UCSD-AML1 (cell line): ENCODE measurements around the gene GRK2.

ENCODE experiments used
- DNase-seq: peaks from one replicate; lab custom pipeline; 2025; ENCODE audit not compliant: unreplicated experiment; lab: John Stamatoyannopoulos, UW

GRK2 gene

DNA sequence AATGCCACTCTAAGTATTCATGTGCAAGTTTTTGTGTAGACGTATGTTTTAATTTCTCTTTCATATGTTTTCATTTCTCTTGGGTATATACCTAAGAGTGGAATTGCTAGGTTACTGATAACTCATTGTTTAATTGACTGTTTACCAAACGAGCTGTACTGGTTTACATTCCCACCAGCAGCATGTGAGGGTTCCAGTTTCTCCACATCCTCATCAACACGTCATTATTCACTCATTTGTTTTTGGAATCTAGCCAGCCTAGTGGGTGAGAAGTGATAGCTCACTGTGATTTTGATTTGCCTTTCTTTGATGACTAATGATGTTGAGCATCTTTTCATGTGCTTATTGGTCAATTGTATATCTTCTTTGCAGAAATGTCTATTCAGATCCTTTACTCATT, 26.8 kb downstream of the GRK2 start:
- no peak for DNase-seq

- DNase-seq, result no peak
Observed at GRCh38 chr11:67295846-67296245, 29.6 kb downstream of the GRK2 start.

DNA sequence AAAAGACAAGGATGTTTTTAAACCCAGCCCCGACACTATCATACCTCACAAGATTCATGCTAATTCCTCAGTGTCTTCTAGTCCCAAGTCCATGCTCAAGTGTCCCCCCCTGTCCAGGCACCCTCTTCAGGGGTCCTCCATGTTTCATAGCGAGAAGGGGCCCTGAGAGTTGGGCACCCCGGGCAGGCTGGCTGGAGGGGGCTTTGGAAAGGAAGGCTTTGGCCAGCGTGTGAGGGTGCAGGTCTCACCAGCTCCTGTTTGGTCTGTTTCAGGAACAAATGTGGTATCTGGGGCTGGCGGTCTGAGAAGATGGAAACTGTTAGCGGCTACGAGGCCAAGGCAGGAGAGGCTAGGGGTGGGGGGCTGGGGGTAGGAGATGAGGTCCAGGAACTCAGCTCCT, 32.5 kb downstream of the GRK2 start:
- DNase-seq, result no peak

DNA sequence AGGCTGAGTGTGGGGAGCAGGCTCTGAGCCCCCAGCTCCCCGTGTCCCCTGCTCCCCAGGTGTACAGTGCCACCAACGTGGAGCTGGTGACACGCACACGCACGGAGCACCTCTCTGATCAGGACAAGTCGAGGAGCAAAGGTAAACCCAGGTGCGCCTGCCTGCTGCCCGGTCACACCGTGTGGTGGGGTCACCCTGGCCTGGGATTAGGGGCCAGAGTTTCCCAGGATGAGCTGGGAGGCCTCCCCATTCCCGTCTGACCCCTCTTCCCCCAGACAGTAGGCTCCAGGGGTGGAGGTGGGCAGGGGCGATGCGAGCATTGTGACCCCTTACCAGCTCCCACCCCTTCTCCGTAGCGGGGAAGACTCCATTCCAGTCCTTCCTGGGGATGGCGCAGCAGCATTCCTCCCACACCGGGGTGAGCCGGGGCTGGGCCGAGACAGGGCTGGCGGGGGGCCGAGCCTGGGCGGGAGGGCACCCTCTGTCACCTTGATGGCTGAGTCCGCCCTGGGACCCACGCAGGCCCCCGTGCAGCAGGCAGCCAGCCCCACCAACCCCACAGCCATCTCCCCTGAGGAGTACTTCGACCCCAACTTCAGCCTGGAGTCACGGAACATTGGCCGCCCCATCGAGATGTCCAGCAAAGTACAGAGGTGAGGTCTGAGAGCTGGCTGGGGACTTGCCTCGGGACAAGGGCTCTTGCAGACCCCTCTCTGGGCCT, 33.4 kb downstream of the GRK2 start:
- no peak for DNase-seq

- DNase-seq, result no peak
Observed at GRCh38 chr11:67300256-67300755, 34.0 kb downstream of the GRK2 start.

DNA sequence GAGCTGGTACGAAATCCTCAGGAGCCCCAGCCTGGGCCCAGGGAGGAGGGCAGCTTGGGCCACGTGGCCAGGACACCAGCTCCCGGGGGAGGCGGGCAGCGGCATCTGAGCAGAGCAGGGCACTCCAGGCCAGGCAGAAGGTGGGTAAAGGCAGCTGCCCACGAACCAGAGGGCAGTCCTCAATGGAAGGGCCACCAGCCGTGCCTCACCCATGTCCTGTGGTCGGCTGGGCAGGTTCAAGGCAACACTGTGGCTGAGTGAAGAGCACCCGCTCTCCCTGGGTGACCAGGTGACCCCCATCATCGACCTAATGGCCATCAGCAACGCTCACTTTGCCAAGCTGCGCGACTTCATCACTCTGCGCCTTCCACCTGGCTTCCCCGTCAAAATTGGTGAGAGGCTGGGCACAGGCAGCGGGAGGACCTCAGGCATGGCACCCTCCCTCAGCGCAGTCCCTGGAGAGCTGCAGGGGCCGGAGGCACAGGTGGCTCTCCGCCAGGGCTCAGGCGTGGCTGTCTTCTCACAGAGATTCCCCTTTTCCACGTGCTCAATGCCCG, 34.6 kb downstream of the GRK2 start:
- no peak for DNase-seq

GRCh38 chr11:67301313-67301921, 35.1 kb downstream of the GRK2 start:
- no peak for DNase-seq

DNA sequence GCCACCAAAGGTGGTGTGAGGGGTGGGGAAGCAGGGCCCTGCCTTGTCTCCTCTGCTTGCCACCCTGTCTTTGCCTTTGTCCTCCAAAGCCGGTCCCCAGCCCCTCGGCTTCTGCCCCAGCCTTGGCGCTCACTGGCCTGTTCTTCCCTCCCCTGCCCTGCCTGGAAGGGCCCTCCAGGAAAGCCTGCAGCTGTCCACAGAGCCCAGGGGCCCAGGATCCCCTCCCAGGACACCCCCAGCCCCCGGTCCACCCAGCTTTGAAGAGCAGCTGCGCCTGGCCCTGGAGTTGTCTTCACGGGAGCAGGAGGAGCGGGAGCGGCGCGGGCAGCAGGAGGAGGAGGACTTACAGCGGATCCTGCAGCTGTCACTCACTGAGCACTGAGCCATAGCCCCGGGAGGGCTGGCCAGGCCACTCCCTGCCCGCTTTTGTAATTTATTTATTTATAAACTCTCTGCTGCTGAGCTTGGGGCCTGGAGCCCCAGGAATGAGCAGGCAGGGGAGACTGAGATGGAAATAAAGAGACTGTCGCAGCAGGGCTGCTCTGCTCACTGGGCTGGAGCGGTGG, 35.8 kb downstream of the GRK2 start:
- DNase-seq, result no peak

GRCh38 chr11:67302571-67303131, 36.4 kb downstream of the GRK2 start:
- DNase-seq, result no peak

DNA sequence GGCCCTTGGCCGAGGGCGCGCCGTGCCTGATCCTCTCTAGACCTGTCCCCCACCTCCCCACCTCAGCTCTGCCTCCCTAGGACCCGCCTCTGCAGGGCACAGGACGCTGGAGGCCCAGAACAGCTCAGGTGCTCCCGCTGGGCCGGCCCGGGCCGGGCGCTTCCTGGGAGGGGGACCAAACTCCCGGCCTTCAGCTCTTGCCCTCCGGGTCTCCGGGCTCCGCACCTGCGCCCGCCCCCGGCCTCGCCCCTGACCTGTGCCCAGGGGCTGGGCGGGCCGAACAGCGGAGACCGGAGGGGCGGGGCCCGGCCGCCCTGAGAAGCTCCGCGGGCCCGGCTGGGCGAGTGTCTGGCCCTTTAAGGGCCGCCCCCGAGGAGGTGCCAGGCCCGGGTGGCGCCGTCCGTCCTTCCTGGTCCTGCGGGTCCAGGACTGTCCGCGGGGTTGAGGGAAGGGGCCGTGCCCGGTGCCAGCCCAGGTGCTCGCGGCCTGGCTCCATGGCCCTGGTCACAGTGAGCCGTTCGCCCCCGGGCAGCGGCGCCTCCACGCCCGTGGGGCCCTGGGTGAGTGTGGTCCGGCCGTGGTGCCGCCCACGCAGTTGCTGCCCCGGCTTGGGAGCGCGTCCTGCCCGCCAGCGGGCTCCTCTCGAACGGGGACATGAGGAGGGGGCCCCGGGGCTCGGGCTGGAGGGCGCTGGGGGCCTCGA, 37.0 kb downstream of the GRK2 start, which contains the start of gene SSH3:
Gene SSH3, plus strand, starts transcription at position 399 of the 703 bp plus-strand sequence. Its CDS starts 96 bp downstream, at position 495.
- DNase-seq, result no peak

DNA sequence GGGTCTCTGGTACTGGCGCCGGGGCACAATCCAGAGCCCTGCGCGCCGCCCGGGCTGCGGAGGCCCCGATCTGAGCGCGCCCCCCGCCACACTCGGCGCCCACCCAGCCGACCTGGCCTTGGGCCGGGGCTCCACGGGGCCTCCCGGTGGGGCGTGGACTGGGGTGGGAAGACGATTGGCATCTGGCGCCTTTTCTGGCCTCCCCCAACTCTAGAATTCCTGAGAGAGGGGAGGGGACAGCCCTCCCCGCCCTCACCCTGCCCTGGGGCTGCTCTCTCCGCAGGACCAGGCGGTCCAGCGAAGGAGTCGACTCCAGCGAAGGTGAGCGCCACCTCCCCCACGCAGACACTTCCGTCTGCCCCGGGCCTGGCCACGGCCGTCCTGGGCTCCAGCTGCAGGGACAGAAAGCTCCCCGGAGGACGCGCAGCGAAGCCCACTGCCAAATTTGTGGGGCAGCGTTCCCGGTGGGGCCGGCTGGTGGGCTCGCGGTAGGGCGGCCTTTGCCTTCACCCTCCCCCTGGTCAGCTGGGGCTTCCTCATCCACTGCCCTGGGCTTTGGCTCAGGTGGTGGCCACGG, 37.6 kb downstream of the GRK2 start:
- DNase-seq, result no peak

DNA sequence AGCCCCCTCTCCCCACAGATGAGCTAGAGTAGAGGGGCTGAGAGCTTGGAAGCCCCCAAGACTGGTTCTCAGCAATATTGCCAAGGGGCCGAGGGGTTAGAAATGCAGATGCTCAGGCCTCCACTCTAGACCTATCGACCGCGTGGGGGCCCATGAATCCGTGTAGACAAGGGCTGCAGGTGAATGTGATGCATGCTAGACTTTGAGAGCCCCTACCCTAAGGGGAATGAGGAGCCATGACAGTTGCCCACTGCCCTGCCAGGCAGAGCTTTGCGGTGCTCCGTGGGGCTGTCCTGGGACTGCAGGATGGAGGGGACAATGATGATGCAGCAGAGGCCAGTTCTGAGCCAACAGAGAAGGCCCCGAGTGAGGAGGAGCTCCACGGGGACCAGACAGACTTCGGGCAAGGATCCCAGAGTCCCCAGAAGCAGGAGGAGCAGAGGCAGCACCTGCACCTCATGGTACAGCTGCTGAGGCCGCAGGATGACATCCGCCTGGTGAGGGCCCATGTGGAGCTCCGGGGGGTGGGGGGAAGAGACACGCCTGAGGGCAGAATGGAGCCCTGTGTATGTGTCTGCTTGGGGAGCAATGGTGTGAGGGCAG, 38.3 kb downstream of the GRK2 start:
- no peak for DNase-seq

- DNase-seq, result no peak
Observed at GRCh38 chr11:67306769-67307544, 40.7 kb downstream of the GRK2 start.

DNA sequence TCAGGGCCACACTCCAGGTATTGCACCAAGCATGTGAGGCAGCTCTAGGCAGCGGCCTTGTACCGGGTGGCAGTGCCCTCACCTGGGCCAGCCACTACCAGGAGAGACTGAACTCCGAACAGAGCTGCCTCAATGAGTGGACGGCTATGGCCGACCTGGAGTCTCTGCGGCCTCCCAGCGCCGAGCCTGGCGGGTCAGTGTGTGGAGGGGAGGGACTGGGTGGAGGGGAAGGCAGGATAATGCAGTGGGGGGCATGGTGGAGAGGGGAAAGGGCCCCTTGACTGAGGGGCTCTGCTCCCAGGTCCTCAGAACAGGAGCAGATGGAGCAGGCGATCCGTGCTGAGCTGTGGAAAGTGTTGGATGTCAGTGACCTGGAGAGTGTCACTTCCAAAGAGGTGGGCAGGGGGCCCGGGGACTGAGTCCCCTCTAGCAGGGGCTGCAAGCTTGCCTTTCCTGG, 41.3 kb downstream of the GRK2 start:
- no peak for DNase-seq

DNA sequence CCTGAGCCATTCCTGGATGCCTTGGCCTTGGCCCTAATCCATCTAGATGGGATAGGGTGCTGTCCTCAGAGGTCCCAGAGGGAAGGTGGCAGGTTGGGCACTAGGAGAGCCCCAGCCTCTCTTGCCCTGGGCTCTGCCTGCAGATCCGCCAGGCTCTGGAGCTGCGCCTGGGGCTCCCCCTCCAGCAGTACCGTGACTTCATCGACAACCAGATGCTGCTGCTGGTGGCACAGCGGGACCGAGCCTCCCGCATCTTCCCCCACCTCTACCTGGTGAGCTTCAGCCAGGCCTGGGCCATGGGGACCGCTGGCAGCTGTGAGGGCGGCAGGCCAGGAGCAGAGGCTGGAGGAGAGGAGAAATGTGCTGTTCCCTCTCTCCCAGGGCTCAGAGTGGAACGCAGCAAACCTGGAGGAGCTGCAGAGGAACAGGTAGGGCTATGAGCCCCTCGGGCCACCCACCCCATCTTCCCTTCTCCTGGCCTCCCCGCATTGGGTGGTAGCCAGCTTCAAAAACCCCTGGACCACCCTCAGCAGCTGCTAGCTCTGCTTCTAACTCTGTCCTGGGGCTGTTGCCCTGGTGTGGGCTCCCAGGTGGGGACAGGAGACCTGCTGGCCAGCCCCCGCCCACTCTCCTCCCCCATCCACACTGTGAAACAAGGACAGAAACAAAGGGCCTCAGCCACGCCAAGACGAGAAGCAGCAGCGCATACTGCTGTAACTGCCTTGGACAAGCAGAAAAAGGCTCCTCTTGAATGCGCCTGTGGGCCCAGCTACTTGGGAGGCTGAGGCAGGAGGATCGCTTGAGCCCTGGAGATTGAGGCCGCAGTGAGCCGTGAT, 42.0 kb downstream of the GRK2 start:
- no peak for DNase-seq

GRCh38 chr11:67309166-67309565, 42.9 kb downstream of the GRK2 start:
- no peak for DNase-seq

- DNase-seq, result no peak
Observed at GRCh38 chr11:67309661-67310061, 43.4 kb downstream of the GRK2 start.

DNA sequence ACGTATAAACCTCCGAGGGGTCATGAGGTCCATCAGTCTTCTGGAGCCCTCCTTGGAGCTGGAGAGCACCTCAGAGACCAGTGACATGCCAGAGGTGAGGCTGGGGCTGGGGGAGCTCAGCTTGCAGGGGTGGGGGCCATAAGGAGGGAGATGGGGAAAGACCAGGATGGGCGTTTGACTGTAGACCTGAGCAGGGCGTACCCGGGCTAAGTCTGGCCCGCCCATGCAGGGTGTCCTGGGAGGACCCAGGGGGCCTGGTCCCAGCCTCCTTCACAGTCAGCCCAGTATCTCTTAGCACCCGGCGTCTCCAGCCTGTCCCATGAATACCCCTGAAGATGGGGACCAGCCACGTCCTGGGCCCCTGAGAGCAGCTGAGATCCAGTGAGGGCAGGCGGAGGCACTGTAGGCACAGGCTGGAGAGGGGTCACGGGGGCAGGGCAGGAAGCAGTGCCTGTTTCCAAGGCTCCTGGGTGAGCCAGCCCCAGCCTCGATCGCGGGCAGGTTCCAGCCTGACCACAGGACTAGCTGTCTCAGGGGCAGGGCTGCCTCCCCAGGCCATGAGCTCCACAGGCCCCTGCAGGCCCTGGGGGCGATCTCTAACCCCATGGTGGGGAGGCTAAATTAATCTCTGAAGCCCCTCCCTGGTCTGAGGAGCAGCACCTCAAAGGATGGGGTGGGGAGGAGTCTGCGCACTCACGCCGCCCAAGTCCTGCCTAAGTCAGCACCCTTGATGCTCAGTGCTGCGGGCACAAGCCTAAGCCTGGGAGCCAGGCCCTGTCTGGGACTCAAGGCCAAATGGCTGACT, 44.2 kb downstream of the GRK2 start:
- DNase-seq, result no peak
